ENCODE results near the gene ADCY6.

DNA sequence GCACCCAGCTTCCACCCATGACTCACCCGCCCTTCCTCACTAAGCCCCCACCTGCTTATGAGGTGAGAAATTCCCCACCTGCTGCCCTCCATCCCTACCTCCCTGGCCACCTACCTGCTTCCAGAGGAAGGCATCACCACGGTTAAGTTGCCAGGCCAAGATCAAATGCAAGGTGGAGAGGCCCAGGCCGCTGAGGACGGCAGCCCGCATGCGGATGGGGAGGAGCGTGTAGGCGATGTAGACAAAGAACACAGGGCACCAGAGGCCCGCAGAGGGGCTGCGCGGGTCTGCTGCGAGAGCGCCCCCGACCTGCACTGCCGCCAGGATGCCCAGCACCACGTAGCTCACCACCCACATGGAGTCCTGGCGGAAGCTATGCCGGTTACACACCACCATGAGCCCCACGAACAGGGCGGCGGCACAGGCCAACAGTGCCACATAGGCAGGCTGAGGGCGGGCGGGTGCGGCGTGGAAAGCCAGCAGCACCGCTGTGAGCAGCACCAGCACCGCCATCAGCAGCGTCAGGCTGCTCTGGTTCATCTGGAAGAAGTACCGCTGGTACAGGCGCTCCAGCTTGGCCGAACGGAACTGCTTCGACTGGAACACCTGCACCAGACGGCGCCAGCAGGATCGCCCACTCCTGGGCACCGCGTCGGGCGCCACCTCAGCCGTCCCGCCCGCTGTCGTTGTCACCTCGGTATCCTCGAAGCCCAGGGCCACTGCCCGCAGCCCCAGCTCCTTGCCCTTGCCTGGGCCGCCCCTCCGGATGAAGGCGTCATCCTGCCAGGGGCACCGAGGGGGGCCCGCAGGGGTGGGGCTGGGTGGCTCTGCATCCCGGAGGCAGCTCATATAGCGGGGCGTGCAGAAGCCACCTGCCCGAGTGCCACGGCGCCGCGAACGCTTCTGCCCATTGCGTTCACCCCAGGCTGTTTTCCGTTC lies 6.2 kb downstream of the ADCY6 start:
- TF ChIP-seq POLR2A (IDR thresholded peaks at IDR 0.05; ENCODE audit: low read depth, low read length) (no peak), POLR2AphosphoS5 (IDR thresholded peaks at IDR 0.05; ENCODE audit: low read depth, low read length) (no peak), TAF1 (IDR thresholded peaks at IDR 0.05; ENCODE audit: low read depth, low read length) (no peak), PAX5 (IDR thresholded peaks at IDR 0.05; ENCODE audit: insufficient read depth, low read length, severe bottlenecking) (no peak), POU2F2 (IDR thresholded peaks at IDR 0.05; ENCODE audit: low read depth, low read length) (no peak), SPI1 (IDR thresholded peaks at IDR 0.05; ENCODE audit: low read depth, low read length) (no peak)

Measured in GM12891 (cell line).